ENCODE results near the gene SLIT3.

- TF ChIP-seq EZH2 (IDR thresholded peaks at IDR 0.05): no peak
- no peak for TF ChIP-seq POLR2AphosphoS5 (IDR thresholded peaks at IDR 0.05; ENCODE audit: borderline replicate concordance, low read depth, low read length)
- no peak for TF ChIP-seq FOXP2 (optimal IDR thresholded peaks at IDR 0.05; ENCODE audit: control extremely low read depth, extremely low read length, insufficient read depth)
These were observed 414.8 kb downstream of the SLIT3 start for GRCh38 chr5:168886157-168886556.

Measured in SK-N-MC (cell line).